HG02970 (cell line): ENCODE measurements around the gene PDGFRB.

Experiments used
- ATAC-seq: cut with Tn5 transposase; IDR thresholded peaks from one replicate; pipeline ENCODE4 v1.9.1; 2021; ENCODE audit warnings: mild to moderate bottlenecking, moderate library complexity, moderate number of reproducible peaks; ENCODE audit not compliant: unreplicated experiment, low FRiP score

PDGFRB gene

DNA sequence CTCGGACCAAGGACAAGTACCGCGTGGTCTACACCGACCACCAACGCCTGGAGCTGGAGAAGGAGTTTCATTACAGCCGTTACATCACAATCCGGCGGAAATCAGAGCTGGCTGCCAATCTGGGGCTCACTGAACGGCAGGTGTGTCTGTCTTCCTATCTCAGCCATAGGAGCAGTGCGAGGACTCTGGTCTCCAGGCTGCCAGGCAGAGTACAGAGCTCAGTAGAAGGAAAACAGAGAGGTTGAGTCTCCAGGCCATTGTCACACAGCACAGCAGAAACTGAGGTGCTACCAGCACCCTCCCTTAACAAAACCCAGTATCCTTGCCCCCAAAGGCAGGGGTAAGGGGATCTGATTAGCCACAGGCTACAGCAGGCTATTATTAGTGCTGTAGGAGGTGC, 27.1 kb upstream of the PDGFRB start:
- no peak for ATAC-seq

- ATAC-seq = no peak
These were observed 26.3 kb upstream of the PDGFRB start for GRCh38 chr5:150181766-150182545.

DNA sequence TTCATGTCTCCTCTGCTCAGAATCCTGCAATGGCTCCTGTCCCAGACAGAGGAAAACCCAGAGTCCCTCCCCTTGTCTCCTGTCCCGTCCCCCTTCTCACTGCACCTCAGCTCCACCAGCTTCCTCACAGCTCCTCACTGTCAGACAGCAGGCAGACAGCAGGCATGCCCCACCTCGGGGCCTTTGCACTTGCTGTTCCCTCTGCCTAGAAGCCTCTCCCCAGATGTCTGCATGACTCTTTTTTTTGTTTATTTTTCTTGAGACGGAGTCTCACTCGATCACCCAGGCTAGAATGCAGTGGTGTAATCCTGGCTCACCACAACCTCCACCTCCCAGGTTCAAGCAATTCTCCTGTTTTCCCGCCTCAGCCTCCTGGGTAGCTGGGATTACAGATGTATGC, 25.4 kb upstream of the PDGFRB start:
- ATAC-seq = no peak

- no peak for ATAC-seq
These were observed 24.8 kb upstream of the PDGFRB start for GRCh38 chr5:150180241-150181026.

GRCh38 chr5:150179019-150179620, 23.5 kb upstream of the PDGFRB start:
- no peak for ATAC-seq

GRCh38 chr5:150178262-150178661, 22.6 kb upstream of the PDGFRB start:
- ATAC-seq = no peak

DNA sequence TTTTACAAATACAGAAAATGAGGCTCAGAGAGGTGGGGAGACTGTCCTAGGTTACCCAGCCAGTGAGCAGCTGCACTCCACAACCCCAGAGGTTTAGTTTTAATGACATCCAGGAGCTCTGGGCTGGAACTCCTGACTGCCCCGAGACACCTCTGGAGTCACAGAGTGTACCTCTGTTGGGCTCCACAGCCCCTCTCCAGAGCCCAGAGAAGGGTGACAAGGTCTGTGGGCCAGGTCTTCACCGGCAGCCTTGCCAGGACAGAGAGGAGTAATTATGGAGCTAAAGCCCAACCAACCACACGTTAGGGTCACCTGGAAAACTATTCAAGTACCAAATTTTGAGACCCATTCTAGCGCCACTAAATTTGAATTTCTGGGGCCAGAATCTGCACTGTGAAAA, 22.1 kb upstream of the PDGFRB start:
- no peak for ATAC-seq

- no peak for ATAC-seq
These were observed 21.3 kb upstream of the PDGFRB start for GRCh38 chr5:150176745-150177477.

- no peak for ATAC-seq
These were observed 19.9 kb upstream of the PDGFRB start for GRCh38 chr5:150175536-150175935.

- no peak for ATAC-seq
These were observed 19.4 kb upstream of the PDGFRB start for GRCh38 chr5:150175076-150175475.

GRCh38 chr5:150174285-150174684, 18.6 kb upstream of the PDGFRB start:
- ATAC-seq = no peak

- no peak for ATAC-seq
These were observed 17.5 kb upstream of the PDGFRB start for GRCh38 chr5:150173161-150173560.

DNA sequence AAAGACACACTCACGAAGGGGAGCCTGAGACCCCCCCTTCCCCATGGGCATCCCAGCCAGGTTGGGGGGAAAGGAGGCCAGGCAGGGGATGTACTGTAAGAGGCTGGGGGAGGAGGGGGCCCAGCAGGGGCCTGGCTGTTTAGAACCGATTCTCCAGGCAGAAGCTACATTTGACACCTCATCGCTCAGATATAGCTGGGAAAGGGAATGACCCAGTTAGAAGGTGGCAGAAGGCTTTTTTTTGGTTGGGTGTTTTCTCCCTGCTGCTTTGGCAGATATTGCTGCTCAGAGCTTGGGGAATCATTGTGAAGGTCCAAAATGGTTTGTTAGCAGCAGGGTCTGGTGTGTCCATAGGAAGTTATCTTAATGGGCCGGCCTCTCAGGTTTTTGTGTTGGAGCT, 16.9 kb upstream of the PDGFRB start:
- ATAC-seq = no peak

DNA sequence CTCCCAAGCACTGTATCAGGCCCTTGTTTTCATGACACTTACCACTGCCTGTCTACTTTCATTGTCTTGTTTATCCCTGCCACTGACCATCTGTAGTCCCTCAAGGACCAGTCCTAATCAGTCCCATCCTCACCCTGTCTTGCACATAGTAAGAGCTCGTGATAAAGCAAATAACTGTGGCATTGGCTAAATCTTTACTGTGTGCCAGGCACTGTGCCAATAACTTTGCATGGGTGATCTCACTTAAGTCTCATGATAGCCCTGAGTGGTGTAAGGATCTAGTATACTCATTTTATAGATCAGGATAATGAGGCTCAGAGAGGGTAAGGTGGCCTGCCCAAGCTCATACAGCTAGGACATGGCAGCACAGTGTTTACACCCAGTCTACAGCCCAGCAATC, 16.5 kb upstream of the PDGFRB start:
- ATAC-seq = no peak

GRCh38 chr5:150168864-150169263, 13.2 kb upstream of the PDGFRB start:
- ATAC-seq = no peak

DNA sequence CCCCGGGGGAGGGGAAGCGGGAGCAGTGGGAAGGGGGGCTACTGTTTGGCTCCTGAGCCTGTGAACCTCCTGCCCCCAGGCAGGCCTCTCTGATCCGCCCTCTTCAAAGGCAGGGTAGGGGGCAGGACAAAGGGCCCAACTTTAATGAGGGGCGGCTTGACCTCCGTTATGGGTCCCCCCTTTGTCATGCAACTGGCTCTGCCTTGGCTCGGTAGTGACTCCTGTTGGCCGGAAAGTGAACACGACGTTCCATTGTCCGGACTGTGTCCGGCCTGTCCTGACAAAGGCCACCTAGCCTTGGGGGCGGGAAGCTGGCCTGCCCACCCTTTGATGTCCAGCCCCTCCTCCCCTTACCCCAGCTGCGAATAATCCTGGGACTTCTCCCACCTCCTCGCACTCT, 12.3 kb upstream of the PDGFRB start:
- ATAC-seq = no peak

GRCh38 chr5:150167512-150167850, 11.8 kb upstream of the PDGFRB start:
- ATAC-seq = no peak

DNA sequence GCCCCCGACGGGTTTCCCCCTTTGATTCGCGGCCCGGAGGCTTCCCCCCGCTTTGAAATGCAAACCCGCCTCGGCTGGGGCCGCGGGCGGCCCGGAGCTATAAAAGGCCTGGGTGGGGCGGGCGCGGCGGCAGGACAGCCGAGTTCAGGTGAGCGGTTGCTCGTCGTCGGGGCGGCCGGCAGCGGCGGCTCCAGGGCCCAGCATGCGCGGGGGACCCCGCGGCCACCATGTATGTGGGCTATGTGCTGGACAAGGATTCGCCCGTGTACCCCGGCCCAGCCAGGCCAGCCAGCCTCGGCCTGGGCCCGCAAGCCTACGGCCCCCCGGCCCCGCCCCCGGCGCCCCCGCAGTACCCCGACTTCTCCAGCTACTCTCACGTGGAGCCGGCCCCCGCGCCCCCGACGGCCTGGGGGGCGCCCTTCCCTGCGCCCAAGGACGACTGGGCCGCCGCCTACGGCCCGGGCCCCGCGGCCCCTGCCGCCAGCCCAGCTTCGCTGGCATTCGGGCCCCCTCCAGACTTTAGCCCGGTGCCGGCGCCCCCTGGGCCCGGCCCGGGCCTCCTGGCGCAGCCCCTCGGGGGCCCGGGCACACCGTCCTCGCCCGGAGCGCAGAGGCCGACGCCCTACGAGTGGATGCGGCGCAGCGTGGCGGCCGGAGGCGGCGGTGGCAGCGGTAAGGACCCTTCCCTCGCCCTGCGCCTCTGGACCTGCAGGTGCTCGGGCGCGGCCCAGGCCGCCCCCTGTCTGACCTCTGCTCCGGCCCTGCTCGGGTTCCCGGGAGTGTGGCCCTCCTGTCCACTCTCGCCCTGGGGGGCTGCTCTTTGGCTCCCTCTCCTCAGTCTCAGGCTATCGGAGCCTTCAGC, 11.2 kb upstream of the PDGFRB start, which contains the start of gene CDX1:
CDX1 (plus strand) TSS at position 129 of the 862 bp plus-strand sequence; CDS start at position 228, 99 bp downstream.
- ATAC-seq = no peak

DNA sequence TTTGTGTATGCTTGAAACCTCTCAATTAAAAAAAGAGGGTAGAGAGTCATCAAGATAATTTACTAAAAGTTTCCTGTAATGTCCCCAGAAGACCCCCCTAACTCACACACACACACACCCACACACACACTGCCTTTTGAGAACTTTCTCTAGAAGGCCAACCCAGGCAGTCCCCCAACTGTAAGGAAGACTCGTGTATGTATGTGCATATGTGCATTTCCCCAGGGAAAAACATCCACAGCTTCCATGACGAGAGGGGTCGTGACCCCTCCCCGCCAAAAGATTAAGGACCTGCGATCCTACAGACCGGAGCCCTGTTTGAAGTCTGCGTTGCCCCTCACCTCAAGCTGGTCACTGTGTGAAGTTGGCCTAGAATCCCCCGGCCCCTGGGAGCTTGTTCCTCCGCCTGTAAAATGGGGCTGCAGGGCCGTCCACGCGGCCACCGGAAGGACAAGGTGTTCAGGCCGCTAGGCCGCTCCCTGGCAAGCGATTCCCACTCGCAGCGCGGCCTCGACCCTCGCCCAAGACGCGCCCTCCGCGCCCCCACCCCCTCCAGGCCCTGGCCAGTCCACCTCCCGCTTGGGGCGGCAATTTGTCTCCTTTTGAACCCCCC, 10.5 kb upstream of the PDGFRB start:
- ATAC-seq = no peak
